GM18519 (cell line): ENCODE results near the gene ACSL3.
"Not testable (repeated sequence)": the region's sequence is repeated elsewhere in the genome, so short reads cannot be mapped to it uniquely, and the experiment has no call there.

ENCODE experiments used
- ATAC-seq: cut with Tn5 transposase; IDR thresholded peaks from one replicate; pipeline ENCODE4 v1.9.1; 2021; ENCODE audit warnings: mild to moderate bottlenecking, moderate library complexity; ENCODE audit not compliant: unreplicated experiment, low FRiP score

The ACSL3 gene

DNA sequence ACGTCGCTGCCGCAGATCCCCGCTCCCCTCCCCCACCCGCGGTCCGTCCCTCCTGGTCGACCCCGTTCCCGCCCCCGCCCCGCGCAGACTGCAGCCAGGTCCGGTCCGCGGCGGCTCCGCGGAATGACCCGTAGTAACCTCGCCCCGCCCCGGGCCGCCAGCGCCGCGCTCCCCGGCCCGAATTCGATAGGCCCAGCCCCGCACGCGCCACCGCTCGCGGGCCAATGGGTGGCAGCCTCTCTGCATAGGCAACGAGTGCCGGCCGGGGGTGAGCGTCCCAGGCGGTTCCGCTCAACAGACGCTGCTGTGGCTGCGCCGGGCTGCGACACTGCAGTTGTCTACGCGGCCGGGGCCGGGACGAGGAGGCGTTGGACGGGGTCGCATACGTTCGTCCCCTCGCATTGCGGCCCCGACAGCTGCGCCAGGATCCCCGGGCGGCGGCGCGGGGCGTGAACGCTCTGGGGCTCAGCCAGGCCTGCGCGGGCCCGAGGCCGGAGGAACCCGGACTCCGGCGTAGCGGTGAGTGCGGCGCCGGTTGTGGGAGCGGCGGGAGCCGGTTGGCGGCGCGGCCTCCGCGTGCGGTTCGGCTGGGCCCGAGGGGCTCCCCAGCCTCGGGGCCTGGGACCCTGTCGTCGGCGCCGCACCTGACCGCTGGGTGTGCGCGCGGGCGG is at the start of gene ACSL3:
Gene ACSL3 (plus strand): TSS at position 297 of the 671 bp plus-strand sequence. CDS start 47,737 bp downstream, outside the sequence.
- peak; percentile 96 for ATAC-seq

DNA sequence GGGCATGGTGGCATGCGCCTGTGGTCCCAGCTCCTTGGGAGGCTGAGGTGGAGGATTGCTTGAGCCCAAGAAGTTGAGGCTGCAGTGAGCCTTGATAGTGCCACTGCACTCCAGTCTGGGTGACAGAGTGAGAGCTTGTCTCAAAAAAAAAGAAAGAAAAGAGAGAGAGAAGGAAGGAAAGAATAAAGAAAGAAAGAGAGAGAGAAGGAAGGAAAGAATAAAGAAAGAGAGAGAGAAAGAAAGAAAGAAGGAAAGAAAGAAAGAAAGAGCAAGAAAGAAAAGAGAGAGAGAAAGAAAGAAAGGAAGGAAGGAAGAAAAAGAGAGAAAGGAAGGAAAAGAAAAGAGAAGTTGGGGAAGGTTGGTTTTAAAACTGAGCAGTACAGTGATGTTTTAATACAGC is 49.0 kb upstream of the ACSL3 start:
- ATAC-seq, result no peak

DNA sequence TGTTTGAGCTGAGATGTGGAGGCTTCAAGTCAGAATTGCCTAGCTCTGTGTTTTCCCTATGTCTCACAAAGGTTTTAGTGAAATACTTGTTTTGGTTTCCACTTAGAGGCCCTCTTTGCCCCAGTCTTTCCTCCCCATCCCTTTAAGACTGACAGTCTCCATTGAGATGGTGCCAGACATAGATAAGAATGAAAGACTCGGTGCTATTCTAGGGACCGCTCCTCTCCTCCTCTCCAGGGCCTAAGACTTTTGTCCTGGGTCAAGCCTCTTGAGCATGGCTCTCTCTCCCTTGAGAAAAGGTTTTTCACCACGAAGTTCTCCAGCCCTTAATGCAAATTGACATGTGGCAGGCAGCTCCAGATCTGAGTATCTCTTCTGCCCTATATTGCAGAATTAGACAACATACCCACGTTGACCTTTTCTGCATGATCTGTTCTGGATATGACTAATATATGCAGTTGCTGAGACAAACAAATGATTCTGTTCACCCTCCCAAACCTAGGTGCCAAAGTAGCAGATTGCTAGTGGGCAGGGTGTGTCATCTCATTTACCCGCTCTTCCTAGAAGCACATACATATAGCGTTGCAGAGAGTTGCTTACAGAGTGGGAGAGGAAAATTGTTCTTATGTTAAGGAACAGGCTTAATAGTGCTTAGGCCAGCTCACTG is 47.5 kb upstream of the ACSL3 start:
- ATAC-seq, result peak; percentile 96

- no peak for ATAC-seq
Measured at GRCh38 chr2:222819722-222820333, 41.0 kb upstream of the ACSL3 start.

DNA sequence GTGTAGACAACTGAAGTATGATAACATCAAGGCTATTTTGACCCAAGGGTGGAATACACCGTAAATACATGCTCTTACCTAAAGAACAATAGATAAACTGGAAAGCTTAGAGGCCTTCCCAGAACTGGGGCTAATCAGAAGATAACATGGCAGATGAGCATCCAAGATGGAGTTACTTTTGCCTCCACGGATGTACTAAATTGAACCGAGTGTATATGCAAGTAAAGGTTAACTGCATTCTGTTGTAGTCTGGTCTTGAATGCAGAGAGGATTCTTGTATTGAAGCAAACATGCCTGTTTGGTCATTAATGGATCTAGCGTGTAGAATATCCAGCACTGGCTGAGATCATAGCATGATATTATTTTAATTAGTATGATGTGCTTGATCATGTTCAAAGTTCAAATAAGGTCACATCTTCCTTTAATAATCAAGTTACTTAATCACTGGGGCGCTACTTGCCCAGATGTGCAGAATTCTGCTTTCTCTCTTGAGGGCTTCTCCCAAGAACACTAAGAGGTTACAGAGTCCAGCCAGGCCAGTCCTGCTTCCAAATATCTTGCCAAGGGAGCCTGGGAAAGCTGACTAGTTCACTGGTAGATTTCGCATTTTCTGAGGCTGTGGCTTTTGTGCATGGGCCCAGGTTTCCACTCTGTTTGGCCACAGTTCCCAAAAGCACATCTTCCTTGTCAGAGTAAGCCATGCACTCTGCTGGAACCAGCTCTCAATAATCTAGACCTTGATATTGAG is 37.5 kb upstream of the ACSL3 start:
- ATAC-seq, result no peak

GRCh38 chr2:222825031-222825430 is 35.8 kb upstream of the ACSL3 start:
- ATAC-seq, result no peak

- no peak for ATAC-seq
Measured at GRCh38 chr2:222827417-222827816, 33.4 kb upstream of the ACSL3 start.

DNA sequence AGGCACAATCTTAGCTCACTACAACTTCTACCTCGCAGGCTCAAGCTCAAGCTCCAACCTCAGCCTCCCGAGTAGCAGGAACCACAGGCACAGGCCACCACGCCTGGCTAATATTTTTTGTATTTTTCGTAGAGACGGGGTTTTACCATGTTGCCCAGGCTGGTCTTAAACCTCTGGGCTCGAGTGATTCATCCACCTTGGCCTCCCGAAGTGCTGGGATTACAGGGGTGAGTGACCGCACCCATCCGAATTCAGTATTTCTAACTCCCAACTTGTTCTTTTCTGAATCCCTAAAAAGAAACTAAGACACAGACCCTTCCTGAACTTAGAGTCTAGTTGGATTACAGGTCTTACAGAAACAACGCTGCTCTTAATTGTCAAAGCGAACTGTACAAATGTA is 32.3 kb upstream of the ACSL3 start:
- ATAC-seq, result no peak

DNA sequence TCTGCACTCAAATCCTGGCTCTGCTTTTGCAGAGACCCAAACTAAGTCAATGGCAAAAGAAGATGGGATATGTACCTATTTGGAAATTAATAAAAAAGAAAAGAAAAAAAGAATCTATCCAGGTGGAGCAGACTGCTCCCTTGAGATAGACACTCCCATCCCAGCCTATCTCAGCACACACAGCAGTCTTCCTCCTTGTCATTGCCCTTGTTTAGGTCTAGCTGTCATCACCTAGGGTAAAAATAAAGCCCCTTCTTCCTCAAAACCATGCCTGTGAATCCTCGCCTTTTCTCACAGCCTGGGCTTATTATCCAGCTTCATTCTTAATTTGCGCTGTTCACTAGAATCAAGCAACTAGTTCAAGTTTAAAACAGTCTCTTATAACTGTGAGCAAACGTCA is 30.7 kb upstream of the ACSL3 start:
- ATAC-seq, result no peak

DNA sequence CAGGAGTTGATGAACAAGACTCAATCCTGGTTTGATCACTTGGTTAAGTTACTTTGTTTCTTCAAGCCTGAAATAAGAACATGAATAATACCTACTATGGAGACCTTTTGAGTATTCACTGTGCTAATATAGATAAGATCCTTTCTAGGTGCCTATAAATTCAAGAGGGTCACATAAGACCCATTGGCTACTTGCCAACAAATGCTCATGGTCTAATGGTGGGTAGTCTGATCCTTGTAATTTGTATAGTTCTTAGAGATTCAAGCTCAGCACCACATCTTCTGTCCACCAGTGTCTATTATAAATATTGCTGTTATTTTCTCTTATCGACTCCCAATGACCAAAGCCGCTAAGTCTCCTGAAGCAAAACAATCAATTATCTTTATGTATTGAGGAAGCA is 27.4 kb upstream of the ACSL3 start:
- no peak for ATAC-seq

DNA sequence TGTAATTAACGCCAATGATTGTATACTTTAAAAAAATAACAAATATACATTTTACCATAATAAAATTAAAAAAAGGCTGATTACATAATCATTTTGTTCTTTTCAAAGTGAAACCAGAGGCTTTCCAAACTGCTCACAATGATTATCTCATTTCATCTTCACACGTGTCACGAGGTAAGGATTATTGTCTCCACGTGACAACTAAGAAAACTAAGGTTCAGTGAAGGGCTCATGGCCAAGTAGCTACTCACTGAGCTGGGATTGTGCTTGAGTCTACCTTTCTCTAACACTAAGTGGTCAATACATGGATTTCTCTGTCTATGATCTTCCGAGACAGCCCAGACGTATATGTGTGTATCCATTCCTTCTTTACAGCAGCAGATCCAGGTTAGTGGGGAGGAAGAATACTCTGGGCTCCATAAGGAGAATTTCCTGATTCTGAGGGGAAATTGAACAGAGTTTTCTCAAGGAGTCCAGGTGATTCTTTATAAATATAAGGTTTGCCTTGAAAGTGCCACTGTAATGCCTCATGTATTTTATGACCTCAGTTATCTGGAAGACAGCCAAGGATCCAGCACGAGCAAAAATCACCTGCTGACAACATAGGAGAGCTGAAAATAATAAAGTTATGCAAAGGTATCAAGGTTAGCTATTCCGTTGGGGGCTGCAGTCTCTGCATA is 25.6 kb upstream of the ACSL3 start:
- no peak for ATAC-seq

DNA sequence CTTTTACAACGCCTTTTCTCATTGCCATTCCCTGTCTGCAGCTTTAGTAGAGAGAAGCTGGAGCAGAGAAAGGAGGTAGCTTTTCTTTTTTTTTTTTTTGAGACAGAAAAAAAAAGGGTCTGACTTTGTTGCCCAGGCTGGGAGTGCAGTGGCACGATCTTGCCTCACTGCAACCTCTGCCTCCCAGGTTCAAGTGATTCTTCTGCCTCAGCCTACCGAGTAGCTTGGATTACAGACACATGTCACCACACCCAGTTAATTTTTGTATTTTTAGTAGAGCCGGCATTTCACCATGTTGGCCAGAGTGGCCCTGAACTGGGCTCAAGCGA is 25.0 kb upstream of the ACSL3 start:
- no peak for ATAC-seq

- ATAC-seq, result no peak
Measured at GRCh38 chr2:222837643-222838056, 23.2 kb upstream of the ACSL3 start.

DNA sequence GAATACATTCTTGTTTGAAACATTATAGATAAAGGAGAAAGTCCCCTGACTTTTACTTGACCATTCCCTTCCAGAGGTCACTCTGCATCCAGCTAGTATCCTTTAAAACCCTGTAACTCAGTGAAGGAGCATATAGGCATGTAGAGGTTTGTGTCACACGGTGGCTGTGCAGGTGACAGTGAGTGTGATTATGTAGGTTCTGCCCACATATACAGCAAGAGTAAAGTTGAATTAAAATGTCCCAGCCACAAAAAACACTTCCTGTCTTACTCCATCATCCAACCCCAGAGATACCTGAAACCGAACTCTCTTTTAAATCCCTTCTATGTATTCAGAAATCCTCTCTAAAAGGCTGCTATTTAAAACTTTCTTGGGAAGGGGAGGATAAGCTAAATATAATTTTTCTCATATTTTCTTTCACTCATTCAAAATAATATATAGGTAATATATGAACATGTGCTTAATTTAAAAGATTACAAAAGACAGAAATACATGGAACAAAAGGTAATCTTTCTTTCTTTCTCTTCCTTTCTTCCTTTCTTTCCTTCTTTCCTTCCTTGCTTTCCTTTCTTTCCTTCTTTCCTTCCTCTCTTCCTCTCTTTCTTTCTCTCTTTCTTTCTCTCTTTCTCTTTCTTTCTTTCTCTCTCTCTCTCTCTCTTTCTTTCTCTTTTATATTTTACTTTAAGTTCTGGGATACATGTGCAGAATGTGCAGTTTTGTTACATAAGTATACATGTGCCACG is 20.6 kb upstream of the ACSL3 start:
- ATAC-seq, result no peak

- no peak for ATAC-seq
Measured at GRCh38 chr2:222842491-222843174, 18.2 kb upstream of the ACSL3 start.

GRCh38 chr2:222844323-222844722 is 16.5 kb upstream of the ACSL3 start:
- no peak for ATAC-seq

- ATAC-seq, result not testable (repeated sequence)
Measured at GRCh38 chr2:222845314-222845713, 15.5 kb upstream of the ACSL3 start.

DNA sequence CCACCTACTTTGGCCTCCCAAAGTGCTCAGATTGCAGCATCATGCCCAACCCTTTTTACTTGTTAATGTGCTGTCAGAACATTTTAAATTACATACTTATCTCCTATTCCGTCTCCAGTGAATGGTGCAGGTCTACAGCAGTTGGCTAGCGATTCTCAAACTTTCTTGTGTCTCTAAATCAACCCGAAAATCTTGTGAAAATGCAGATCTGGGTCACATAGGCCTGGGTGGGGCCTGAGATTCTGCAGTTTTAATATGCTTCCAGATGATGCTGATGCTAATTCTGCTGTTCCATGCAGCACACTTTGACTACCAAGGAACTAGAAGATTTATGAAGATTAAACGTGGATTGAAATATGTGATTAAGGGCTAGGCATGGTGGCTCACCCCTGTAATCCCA is 14.8 kb upstream of the ACSL3 start:
- ATAC-seq, result no peak

DNA sequence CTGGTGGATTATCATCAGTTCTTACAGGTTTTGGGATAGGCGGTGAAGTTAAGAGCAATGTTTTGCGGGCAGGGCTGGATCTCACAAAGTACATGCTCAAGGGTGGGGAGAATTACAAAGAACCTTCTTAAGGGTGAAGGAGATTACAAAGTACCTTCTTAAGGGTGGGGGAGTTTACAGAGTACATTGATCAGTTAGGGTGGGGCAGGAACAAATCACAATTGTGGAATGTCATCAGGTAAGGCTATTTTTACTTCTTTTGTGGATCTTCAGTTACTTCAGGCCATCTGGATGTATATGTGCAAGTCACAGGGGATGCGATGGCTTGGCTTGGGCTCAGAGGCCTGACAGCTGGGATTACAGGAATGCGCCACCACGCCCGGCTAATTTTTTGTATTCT is 12.8 kb upstream of the ACSL3 start:
- ATAC-seq, result not testable (repeated sequence)
